Measurements from ENCODE around the gene SRGAP2C.
"Not testable (repeated sequence)": the region's sequence is repeated elsewhere in the genome, so short reads cannot be mapped to it uniquely, and the experiment has no call there.

- not testable (repeated sequence) for TF ChIP-seq CTCF (IDR thresholded peaks at IDR 0.05); ZFX (IDR thresholded peaks at IDR 0.05; ENCODE audit: borderline replicate concordance)
Measured at GRCh38 chr1:121226925-121227324, 42.1 kb downstream of the SRGAP2C start.
